ENCODE results near the gene CRCP.
"Not testable (repeated sequence)": the region's sequence is repeated elsewhere in the genome, so short reads cannot be mapped to it uniquely, and the experiment has no call there.

CRCP gene

GRCh38 chr7:66157060-66157459 is 42.4 kb downstream of the CRCP start:
- no peak for DNase-seq

- DNase-seq: no peak
These were observed 48.0 kb downstream of the CRCP start for GRCh38 chr7:66162622-66163021.

GRCh38 chr7:66163186-66163610 is 48.6 kb downstream of the CRCP start:
- no peak for DNase-seq

GRCh38 chr7:66164356-66164755 is 49.7 kb downstream of the CRCP start:
- no peak for DNase-seq

- peak; percentile 75 for DNase-seq
These were observed 53.2 kb downstream of the CRCP start for GRCh38 chr7:66167773-66168387.

GRCh38 chr7:66169616-66170015 is 55.0 kb downstream of the CRCP start:
- DNase-seq: no peak

- DNase-seq: no peak
These were observed 55.9 kb downstream of the CRCP start for GRCh38 chr7:66170309-66171231.

- not testable (repeated sequence) for DNase-seq
These were observed 58.1 kb downstream of the CRCP start for GRCh38 chr7:66172536-66173401.

- DNase-seq: no peak
These were observed 59.2 kb downstream of the CRCP start for GRCh38 chr7:66173856-66174255.

GRCh38 chr7:66175006-66175405 is 60.4 kb downstream of the CRCP start:
- DNase-seq: not testable (repeated sequence)

GRCh38 chr7:66176914-66177313 is 62.3 kb downstream of the CRCP start:
- DNase-seq: no peak

GRCh38 chr7:66178258-66178657 is 63.6 kb downstream of the CRCP start:
- no peak for DNase-seq

GRCh38 chr7:66181329-66181728 is 66.7 kb downstream of the CRCP start:
- DNase-seq: no peak

GRCh38 chr7:66181845-66182244 is 67.2 kb downstream of the CRCP start:
- no peak for DNase-seq

GRCh38 chr7:66182920-66183319 is 68.3 kb downstream of the CRCP start:
- DNase-seq: no peak

- DNase-seq: no peak
These were observed 69.1 kb downstream of the CRCP start for GRCh38 chr7:66183700-66184099.

GRCh38 chr7:66185680-66186187 is 71.1 kb downstream of the CRCP start:
- no peak for DNase-seq

GRCh38 chr7:66186991-66187390 is 72.3 kb downstream of the CRCP start:
- no peak for DNase-seq

- DNase-seq: no peak
These were observed 73.3 kb downstream of the CRCP start for GRCh38 chr7:66187905-66188304.

GRCh38 chr7:66188645-66189044 is 74.0 kb downstream of the CRCP start:
- no peak for DNase-seq

GRCh38 chr7:66189695-66190503 is 75.3 kb downstream of the CRCP start:
- no peak for DNase-seq

GRCh38 chr7:66190504-66190857 is 75.8 kb downstream of the CRCP start:
- no peak for DNase-seq

All from NCI-H2029 (cell line).